ENCODE results near the gene CD99L2.

The CD99L2 gene

DNA sequence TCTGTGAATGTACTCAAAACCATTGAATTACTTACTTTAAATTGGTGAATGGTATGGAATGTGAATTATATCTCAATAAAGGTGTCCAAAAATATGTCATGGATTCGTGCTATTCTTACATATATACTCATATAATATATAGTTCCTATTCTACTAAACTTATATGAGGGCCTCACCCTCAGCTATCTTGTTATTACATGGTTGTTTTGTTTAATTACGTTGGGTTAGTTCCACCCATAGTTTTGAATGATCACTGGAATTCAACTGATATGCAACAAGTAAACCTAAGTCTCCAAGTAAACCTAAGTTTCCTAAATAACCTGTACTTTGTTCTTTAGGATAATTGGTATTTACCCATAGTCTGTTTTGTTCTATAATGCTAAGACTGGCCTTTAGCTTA, 30.6 kb upstream of the CD99L2 start:
- DNase-seq (ENCODE audit: insufficient read length, low spot score) (no peak), FAIRE-seq (no peak)
- no peak for TF ChIP-seq POU2F2 (IDR thresholded peaks at IDR 0.05; ENCODE audit: low read depth, low read length)
- TF ChIP-seq SPI1 (IDR thresholded peaks at IDR 0.05; ENCODE audit: low read depth, low read length): no peak
- no peak for TF ChIP-seq TAF1 (IDR thresholded peaks at IDR 0.05; ENCODE audit: low read depth, low read length)
- TF ChIP-seq POLR2AphosphoS5 (IDR thresholded peaks at IDR 0.05; ENCODE audit: low read depth, low read length): no peak
- TF ChIP-seq PAX5 (IDR thresholded peaks at IDR 0.05; ENCODE audit: insufficient read depth, low read length, severe bottlenecking): no peak
- TF ChIP-seq POLR2A (IDR thresholded peaks at IDR 0.05; ENCODE audit: low read depth, low read length): no peak

- no peak for FAIRE-seq
- TF ChIP-seq PAX5 (IDR thresholded peaks at IDR 0.05; ENCODE audit: insufficient read depth, low read length, severe bottlenecking): no peak
- DNase-seq (ENCODE audit: insufficient read length, low spot score): no peak
These were observed 28.3 kb upstream of the CD99L2 start for GRCh38 chrX:150926791-150927190.

- no peak for DNase-seq (ENCODE audit: insufficient read length, low spot score)
- TF ChIP-seq PAX5 (IDR thresholded peaks at IDR 0.05; ENCODE audit: insufficient read depth, low read length, severe bottlenecking) (no peak), POU2F2 (IDR thresholded peaks at IDR 0.05; ENCODE audit: low read depth, low read length) (no peak), TAF1 (IDR thresholded peaks at IDR 0.05; ENCODE audit: low read depth, low read length) (no peak), POLR2A (IDR thresholded peaks at IDR 0.05; ENCODE audit: low read depth, low read length) (no peak), POLR2AphosphoS5 (IDR thresholded peaks at IDR 0.05; ENCODE audit: low read depth, low read length) (no peak), SPI1 (IDR thresholded peaks at IDR 0.05; ENCODE audit: low read depth, low read length) (no peak)
- peak; percentile 9 for FAIRE-seq
These were observed 27.8 kb upstream of the CD99L2 start for GRCh38 chrX:150926304-150926703.

- FAIRE-seq (no peak), DNase-seq (ENCODE audit: insufficient read length, low spot score) (no peak)
- no peak for TF ChIP-seq POLR2AphosphoS5 (IDR thresholded peaks at IDR 0.05; ENCODE audit: low read depth, low read length)
- TF ChIP-seq POU2F2 (IDR thresholded peaks at IDR 0.05; ENCODE audit: low read depth, low read length): no peak
- TF ChIP-seq SPI1 (IDR thresholded peaks at IDR 0.05; ENCODE audit: low read depth, low read length): no peak
- TF ChIP-seq TAF1 (IDR thresholded peaks at IDR 0.05; ENCODE audit: low read depth, low read length): no peak
- TF ChIP-seq PAX5 (IDR thresholded peaks at IDR 0.05; ENCODE audit: insufficient read depth, low read length, severe bottlenecking): no peak
- no peak for TF ChIP-seq POLR2A (IDR thresholded peaks at IDR 0.05; ENCODE audit: low read depth, low read length)
These were observed 20.9 kb upstream of the CD99L2 start for GRCh38 chrX:150919401-150919800.

DNA sequence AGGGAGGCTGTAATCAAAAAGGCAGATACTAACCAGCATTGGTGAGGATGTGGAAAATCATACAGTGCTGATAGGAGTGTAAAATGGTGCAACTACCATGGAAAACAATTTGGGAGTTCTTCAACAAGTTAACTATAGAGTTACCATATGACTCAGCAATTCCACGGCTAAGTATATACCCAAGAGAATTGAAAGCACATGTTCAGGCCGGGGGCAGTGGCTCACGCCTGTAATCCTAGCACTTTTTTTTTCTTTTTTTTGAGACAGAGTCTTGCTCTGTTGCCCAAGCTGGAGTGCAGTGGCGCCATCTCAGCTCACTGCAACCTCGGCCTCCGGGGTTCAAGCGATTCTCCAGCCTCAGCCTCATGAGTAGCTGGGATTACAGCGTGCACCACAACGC, 15.0 kb upstream of the CD99L2 start:
- TF ChIP-seq POLR2AphosphoS5 (IDR thresholded peaks at IDR 0.05; ENCODE audit: low read depth, low read length): no peak
- TF ChIP-seq POLR2A (IDR thresholded peaks at IDR 0.05; ENCODE audit: low read depth, low read length): no peak
- TF ChIP-seq PAX5 (IDR thresholded peaks at IDR 0.05; ENCODE audit: insufficient read depth, low read length, severe bottlenecking): no peak
- no peak for TF ChIP-seq POU2F2 (IDR thresholded peaks at IDR 0.05; ENCODE audit: low read depth, low read length)
- no peak for TF ChIP-seq SPI1 (IDR thresholded peaks at IDR 0.05; ENCODE audit: low read depth, low read length)
- TF ChIP-seq TAF1 (IDR thresholded peaks at IDR 0.05; ENCODE audit: low read depth, low read length): no peak
- FAIRE-seq (no peak), DNase-seq (ENCODE audit: insufficient read length, low spot score) (no peak)

DNA sequence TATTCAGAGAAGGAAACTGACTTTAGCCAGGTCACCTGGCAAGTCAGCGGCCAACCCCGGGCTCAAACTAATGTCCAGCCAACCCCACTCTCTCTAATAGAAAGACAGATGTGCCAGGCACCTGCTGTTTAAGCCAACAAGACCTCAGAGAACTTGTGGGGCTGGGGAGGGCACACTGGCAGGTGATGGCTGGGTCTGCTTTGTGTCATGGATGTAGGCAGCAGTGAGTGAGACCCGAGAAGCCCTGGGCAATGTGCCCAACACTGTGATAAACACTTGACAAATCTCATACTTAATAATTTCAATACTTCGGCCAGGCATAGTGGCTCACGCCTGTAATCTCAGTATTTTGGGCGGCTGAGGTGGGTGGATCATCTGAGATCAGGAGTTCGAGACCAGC, 9.0 kb upstream of the CD99L2 start:
- no peak for FAIRE-seq
- TF ChIP-seq POLR2AphosphoS5 (IDR thresholded peaks at IDR 0.05; ENCODE audit: low read depth, low read length) (no peak), TAF1 (IDR thresholded peaks at IDR 0.05; ENCODE audit: low read depth, low read length) (no peak), POLR2A (IDR thresholded peaks at IDR 0.05; ENCODE audit: low read depth, low read length) (no peak), SPI1 (IDR thresholded peaks at IDR 0.05; ENCODE audit: low read depth, low read length) (no peak), PAX5 (IDR thresholded peaks at IDR 0.05; ENCODE audit: insufficient read depth, low read length, severe bottlenecking) (no peak), POU2F2 (IDR thresholded peaks at IDR 0.05; ENCODE audit: low read depth, low read length) (no peak)
- DNase-seq (ENCODE audit: insufficient read length, low spot score): no peak

GRCh38 chrX:150906694-150907093, 8.2 kb upstream of the CD99L2 start:
- no peak for TF ChIP-seq SPI1 (IDR thresholded peaks at IDR 0.05; ENCODE audit: low read depth, low read length)
- TF ChIP-seq TAF1 (IDR thresholded peaks at IDR 0.05; ENCODE audit: low read depth, low read length): no peak
- no peak for TF ChIP-seq POU2F2 (IDR thresholded peaks at IDR 0.05; ENCODE audit: low read depth, low read length)
- no peak for TF ChIP-seq POLR2A (IDR thresholded peaks at IDR 0.05; ENCODE audit: low read depth, low read length)
- no peak for TF ChIP-seq POLR2AphosphoS5 (IDR thresholded peaks at IDR 0.05; ENCODE audit: low read depth, low read length)
- TF ChIP-seq PAX5 (IDR thresholded peaks at IDR 0.05; ENCODE audit: insufficient read depth, low read length, severe bottlenecking): no peak
- FAIRE-seq: no peak
- DNase-seq (ENCODE audit: insufficient read length, low spot score): no peak

GRCh38 chrX:150905293-150905692, 6.8 kb upstream of the CD99L2 start:
- FAIRE-seq (no peak), DNase-seq (ENCODE audit: insufficient read length, low spot score) (no peak)
- no peak for TF ChIP-seq POLR2AphosphoS5 (IDR thresholded peaks at IDR 0.05; ENCODE audit: low read depth, low read length)
- no peak for TF ChIP-seq PAX5 (IDR thresholded peaks at IDR 0.05; ENCODE audit: insufficient read depth, low read length, severe bottlenecking)
- no peak for TF ChIP-seq POU2F2 (IDR thresholded peaks at IDR 0.05; ENCODE audit: low read depth, low read length)
- TF ChIP-seq SPI1 (IDR thresholded peaks at IDR 0.05; ENCODE audit: low read depth, low read length): no peak
- no peak for TF ChIP-seq POLR2A (IDR thresholded peaks at IDR 0.05; ENCODE audit: low read depth, low read length)

DNA sequence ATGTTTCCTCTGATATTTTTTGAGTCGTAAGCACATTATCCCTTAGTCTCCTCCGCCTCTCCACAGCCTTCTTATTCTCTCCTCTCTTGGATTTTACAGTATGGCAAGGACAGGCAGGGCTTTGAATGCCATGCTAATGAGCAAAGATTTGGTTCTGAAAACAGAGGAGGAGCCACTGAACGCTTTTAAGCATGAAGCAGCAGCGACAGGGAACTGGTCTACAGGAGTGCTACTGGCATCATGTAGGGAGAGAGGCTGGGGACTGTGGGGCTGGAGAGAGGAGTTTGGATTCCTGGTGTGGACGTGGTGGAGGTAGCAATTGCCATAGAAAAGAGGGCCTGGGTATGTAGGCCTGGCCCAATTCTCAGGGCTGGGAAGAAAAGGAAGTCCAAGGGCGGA, 4.6 kb upstream of the CD99L2 start:
- no peak for TF ChIP-seq POLR2A (IDR thresholded peaks at IDR 0.05; ENCODE audit: low read depth, low read length)
- no peak for TF ChIP-seq SPI1 (IDR thresholded peaks at IDR 0.05; ENCODE audit: low read depth, low read length)
- no peak for TF ChIP-seq POLR2AphosphoS5 (IDR thresholded peaks at IDR 0.05; ENCODE audit: low read depth, low read length)
- TF ChIP-seq PAX5 (IDR thresholded peaks at IDR 0.05; ENCODE audit: insufficient read depth, low read length, severe bottlenecking): no peak
- no peak for TF ChIP-seq TAF1 (IDR thresholded peaks at IDR 0.05; ENCODE audit: low read depth, low read length)
- no peak for TF ChIP-seq POU2F2 (IDR thresholded peaks at IDR 0.05; ENCODE audit: low read depth, low read length)
- DNase-seq (ENCODE audit: insufficient read length, low spot score) (no peak), FAIRE-seq (no peak)

- FAIRE-seq: no peak
- TF ChIP-seq POLR2AphosphoS5 (IDR thresholded peaks at IDR 0.05; ENCODE audit: low read depth, low read length) (no peak), POLR2A (IDR thresholded peaks at IDR 0.05; ENCODE audit: low read depth, low read length) (no peak), TAF1 (IDR thresholded peaks at IDR 0.05; ENCODE audit: low read depth, low read length) (no peak), POU2F2 (IDR thresholded peaks at IDR 0.05; ENCODE audit: low read depth, low read length) (no peak), PAX5 (IDR thresholded peaks at IDR 0.05; ENCODE audit: insufficient read depth, low read length, severe bottlenecking) (no peak), SPI1 (IDR thresholded peaks at IDR 0.05; ENCODE audit: low read depth, low read length) (no peak)
- no peak for DNase-seq (ENCODE audit: insufficient read length, low spot score)
These were observed 4.1 kb upstream of the CD99L2 start for GRCh38 chrX:150902434-150903109.
